Right kidney (tissue), 1 donor: Measurements from ENCODE around the gene NOS3.
"Not testable (repeated sequence)": the region's sequence is repeated elsewhere in the genome, so short reads cannot be mapped to it uniquely, and the experiment has no call there.

Source experiments
- DNase-seq: peaks from one replicate; pipeline ENCODE4 v3.0.0-alpha.2; 2016

NOS3 gene

DNA sequence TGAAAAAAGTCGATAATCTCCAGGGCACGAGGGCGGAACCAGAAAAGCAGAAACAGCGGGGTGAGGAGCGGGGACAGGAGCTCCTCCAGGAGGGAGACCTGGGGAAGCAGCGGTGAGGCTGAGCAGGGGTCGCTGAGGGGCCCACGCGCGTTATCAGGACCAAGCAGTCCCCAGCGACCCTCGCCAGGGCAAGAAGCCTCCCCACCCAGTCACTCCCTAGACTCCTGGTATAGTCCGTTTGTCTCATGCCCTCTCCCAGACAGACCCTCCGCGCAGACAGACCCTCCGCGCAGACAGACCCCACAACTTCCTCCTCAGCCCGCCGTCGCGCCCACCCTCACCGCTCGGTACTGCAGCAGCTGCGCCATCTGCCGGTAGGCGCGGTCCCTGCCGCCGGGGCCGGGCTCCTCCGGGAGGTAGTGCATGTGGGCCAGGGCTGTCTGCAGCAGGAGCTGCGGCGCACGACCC, 27.2 kb downstream of the NOS3 start:
- DNase-seq, result no peak

DNA sequence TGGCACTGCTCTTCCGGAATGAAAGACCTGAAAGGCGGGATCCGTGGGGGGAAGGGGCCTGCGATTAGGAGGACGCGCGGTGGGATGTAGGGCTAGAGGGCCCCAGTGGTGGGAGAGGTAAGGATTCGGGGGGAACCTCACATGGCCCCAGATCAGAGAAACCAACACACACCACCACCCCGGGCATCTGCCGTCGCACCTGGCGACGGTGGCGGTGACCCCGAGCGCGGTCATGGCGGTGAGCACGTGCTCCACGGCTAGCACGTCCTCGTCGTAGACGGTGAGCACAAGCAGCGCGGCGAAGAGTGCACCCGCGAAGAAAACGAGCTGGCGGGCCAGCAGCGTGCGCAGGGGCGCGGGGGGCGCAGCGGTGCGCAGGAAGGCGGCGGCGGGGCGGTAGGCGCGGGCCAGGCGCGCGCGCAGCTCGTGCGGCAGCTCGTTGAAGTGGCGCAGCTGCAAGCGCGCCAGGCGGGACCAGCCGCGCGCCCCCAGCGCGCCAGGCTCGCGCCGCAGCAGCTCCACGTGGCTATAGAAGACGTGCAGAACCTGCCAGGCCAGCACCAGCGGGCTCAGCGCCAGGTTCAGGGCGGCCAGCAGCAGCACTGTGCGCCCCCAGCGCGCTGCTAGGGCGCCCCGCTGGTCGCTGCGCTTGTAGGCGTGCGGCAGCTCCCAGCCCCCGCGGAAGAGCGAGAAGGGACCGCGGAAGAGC, 27.8 kb downstream of the NOS3 start:
- DNase-seq, result peak; percentile 82

DNA sequence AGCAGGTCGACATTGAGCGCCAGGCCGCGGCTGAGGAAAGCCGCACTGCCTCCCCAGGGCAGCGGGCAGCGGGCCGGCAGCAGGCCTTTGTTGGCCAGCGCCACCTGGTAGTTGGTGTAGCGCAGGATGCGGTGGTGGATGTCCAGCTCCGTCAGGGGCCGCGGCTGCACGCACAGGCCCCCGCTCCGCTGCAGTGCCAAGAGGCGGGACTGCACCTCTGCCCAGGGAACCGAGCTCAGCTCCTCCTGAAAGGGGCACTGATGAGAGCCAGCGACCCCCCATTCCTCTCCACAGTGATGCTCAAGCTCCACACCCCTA, 28.3 kb downstream of the NOS3 start:
- peak; percentile 72 for DNase-seq

DNA sequence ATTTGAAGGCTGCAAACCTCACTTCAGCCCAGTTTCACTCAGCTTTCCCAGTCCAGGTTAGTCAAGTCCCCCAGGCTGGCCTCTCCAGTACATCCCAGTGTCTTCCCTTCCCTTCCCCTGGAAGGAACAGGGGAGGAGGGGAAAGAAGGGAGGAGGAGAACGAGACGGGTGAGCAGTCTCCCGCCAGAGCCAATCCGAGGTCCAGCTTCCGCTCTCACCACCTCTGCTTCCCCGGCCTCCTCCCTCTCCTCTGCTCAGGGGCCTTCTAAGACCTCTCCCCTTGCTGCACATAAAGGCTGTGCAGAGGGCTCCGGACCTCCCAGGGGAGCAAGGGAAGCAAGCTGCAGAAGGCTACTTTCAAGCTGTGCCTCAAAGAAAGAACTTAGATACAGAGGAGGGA, 29.4 kb downstream of the NOS3 start:
- no peak for DNase-seq

DNA sequence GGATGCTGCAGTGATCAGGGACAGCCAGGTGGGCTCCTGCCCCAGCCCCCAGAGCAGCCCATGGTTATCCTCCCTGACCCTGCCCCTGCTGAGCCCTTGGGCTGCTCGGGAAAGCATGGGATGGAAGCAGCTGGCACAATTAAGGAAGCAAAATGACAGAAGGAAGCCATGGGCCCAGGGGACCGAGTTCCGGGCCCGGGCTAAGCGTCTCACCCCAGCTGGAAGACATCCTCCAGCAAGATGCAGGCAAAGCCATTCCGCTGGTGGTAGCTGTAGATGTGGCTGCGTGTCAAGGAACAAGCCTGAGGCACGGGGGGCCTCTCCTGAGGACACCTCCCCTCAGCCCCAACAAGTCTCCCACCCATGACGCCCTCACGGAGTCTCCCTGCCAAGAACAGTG, 32.4 kb downstream of the NOS3 start:
- no peak for DNase-seq

DNA sequence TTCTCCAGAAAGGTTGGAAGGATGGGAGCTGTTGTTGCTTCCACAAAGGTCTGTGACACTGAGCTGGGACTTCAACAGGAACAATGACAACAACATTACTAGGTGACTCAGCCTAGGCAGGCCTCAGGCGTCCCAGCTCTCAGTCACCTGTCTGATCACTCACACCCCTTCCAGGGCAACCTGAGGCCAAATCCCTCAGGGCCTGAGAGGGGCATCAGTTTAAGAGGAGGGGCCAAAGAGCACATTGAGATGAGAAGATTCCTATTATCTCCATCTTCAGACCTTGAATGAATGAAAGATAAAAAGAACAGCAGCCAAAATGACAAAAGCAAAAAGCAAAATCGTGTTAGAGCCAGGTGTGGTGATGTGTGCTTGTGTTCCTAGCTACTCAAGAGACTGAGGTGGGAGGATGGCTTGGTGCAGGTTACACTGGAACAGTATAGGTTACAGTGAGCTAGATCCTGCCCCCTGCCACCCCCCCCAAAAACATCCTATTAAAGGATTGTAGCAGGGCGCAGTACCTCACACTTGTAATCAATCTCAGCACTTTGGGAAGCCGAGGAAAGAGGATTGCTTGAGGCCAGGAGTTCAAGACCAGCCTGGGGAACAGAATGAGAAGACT, 33.7 kb downstream of the NOS3 start, which contains the start of gene ATG9B:
Gene ATG9B (minus strand): TSS at position 60 of the 622 bp plus-strand sequence. CDS start 71 bp downstream, outside the sequence.
- DNase-seq, result no peak

DNA sequence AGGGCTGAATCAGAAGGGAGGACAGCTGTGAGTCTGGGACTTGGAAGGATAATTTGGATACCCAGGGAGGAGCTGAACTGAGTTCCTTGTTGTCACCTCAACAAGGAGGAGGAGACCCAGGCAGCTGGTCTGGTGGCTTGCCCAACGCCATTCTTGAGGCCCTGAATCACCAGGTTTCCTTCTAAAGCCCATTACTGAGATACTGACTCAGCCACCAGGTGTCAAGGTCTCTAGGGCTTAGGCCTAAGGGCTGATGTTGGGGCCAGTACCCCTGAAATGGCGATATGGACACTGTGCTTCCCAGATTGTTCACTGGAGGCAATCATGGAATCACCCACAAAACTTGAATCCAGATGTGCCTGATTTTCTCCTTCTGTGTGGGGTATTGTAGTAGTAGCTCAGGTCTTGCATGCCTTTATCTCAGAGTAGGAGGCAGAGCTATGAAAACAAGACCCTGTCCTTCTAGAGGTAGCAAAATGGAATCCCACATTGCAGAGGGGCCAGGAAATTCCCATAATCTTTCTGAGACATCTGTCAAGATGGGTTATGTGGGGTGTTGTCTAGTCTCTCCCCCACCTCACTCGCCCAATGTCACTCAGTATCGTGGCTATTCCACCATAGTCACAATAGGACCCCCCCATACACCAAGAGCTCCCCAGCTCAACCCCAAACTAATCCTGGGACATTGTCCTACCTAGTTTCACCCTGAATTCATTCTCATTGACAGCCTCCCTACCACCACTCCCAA, 35.3 kb downstream of the NOS3 start:
- no peak for DNase-seq

DNA sequence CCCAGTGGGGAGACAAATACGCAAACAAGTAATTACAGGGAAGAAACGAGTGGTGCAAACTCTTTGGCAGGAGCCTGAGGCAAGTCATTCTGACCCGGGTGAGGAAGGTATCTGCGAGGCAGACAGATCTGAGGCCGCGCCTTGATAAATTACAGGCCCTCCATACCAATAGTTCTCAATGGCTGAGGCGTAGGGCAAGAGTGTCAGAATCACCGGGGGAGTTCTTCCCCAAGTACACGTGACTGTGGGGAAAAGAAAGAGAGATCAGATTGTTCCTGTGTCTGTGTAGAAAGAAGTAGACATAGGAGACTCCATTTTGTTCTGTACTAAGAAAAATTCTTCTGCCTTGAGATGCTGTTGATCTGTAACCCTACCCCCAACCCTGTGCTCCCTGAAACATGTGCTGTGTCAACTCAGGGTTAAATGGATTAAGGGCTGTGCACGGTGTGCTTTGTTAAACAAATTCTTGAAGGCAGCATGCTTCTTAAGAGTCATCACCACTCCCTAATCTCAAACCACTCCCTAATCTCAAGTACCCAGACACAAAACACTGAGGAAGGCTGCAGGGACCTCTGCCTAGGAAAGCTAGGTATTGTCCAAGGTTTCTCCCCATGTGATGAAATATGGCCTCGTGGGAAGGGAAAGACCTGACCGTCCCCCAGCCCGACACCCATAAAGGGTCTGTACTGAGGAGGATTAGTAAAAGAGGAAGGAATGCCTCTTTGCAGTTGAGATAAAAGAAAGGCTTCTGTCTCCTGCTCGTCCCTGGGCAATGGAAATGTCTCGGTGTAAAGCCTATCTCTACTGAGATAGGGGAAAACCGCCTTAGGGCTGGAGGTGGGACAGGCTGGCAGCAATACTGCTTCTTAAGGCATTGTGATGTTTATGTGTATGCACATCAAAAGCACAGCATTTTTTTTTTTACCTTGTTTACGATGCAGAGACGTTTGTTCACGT, 36.2 kb downstream of the NOS3 start:
- not testable (repeated sequence) for DNase-seq

DNA sequence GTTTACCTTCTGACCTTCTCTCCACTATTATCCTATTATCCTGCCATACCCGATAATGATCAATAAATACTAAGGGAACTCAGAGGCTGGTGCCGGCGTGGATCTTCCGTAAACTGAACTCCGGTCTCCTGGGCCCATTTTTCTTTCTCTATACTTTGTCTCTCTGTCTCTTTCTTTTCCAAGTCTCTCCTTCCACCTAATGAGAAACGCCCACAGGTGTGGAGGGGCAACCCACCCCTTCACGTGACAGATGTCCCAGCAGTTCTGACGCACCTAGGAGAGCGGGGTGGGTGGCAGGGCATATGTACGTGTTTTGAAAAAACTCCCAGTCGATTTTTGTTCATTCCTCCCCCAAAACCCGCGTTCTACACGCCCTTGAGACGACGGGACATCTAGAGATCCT, 36.9 kb downstream of the NOS3 start:
- not testable (repeated sequence) for DNase-seq

DNA sequence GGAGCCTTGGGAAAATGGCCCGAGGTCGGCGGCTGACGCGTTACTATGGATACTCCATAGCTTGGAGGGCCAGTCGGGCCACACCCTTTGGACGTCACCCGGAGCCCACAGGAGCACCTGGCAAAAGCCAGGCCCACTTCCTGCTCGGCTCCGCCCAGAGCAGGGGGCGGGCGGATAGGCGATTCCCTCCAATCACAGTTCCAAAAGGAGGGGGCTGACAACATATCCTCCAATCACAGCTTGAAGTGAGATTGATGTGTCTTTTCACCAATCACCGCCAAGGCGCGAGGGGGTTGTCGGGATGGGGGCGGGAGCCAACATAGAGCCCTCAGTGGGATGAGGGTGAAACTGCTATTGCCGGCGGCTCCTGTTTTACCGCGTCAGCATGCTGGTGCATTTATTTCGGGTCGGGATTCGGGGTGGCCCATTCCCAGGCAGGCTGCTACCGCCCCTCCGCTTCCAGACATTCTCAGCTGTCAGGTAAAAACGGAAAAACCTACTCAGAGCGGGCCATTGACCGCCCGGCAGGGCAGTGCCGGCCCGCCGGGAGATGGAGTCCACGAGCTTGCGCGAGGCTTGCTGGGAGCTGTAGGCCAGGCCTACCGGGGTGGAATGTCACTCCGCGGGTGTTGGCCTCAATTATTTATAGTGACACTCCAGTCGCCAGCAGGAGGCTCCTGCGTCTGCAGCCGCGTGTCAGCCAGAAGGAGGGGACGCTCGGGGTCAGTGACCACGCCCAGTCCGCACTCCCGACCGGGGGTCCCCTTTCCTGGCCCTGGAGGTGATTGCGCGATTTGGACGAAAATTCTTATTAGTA, 37.5 kb downstream of the NOS3 start, which contains the start of gene ABCB8:
Gene ABCB8 (plus strand): TSS at position 320 of the 817 bp plus-strand sequence. CDS start 66 bp downstream, at position 386.
- peak; percentile 100 for DNase-seq

DNA sequence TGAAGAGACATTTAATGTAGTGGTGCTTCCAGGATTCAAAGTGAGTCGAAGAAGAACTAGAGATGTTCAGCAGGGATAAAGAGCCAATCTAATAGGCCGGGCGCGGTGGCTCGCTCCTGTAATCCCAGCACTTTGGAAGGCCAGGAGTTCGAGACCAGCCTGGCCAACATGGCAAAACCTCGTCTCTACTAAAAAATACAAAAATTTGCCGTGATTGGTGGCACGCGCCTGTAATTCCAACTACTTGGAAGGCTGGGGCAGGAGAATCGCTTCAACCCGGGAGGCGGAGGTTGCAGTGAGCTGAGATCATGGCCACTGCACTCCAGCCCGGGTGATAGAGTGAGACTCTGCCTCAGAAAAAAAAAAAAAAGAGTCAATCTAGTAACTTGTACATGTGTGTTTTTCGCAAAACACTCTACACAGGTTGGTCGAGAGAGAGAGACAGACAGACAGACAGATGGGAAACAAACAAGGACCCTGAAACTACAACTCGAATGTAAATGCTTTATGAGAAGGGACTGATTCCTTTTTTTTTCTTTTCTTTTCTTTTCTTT, 38.2 kb downstream of the NOS3 start:
- DNase-seq, result no peak

DNA sequence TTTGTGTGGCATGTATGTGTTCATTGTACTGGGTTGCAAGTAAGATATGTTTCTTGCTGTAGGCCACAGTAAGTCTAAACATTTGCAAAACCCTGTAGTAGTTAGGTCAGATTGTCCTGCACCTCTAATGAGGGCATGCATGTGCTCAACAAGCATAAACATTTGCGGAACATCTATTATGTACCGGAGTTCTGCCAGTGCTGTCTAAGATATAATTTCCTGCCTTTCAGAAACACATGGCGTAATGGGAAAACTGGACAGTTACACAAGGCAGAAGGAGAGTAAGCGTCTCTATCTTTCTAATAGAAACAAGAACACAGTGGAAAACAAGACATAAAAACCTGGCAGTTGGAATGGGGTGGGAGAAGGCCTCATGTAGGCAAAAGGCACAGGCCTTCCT, 40.2 kb downstream of the NOS3 start:
- no peak for DNase-seq

DNA sequence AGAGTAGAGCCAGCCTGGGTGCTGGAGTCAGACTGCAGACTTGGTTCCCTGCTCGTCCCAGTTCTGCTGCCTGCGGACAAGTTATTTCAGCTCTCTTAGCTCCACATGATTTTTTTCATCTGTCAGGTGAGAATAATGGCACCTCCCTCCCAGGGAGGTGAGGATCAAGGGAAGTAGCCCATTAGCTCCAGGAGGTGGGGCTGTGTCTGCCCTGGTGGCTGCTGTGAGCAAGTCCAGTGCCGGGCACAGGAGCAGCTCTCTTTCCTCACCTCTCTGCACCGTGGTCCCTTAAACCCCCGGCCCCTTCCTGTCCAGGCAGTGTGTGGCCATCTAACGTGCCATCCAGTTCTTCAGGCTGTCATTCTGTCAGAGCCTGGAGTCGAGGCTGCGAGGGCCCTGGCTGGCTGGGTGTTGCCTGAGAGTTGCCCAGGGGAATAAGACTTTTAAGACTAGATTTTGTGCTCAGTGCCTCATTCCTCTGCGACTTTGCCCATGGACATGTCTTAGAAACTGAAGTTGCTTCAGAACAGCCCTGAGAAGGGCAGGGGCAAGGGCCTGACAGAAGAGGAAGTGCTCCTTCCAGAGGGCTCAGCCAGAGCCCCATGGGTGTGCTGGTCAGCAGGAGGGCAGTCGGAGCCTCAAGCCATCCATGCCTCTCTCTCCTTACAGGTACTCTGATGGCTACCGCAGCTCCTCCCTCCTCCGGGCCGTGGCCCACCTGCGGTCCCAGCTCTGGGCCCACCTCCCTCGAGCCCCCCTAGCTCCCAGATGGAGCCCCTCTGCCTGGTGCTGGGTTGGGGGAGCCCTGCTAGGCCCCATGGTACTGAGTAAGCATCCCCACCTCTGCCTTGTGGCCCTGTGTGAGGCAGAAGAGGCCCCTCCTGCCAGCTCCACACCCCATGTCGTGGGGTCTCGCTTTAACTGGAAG, 42.4 kb downstream of the NOS3 start:
- no peak for DNase-seq

DNA sequence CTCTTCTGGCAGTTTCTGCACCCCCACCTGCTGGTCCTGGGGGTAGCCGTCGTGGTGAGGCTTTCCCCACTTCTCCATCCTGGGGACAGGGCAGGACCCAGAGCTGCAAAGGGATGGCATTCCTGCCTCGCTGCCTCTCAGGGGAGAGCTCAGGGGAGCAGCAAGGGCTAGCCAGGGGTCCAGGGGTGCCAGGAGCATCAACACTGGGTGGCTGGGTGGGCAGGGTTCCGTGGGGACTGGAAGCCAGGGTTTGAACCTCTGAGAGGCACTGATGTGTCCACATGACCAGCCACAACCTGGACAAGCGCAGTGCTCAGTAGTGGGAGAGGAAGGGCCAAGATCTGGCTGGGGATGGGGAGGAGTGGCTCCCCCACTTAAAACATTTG, 43.0 kb downstream of the NOS3 start:
- DNase-seq, result no peak

DNA sequence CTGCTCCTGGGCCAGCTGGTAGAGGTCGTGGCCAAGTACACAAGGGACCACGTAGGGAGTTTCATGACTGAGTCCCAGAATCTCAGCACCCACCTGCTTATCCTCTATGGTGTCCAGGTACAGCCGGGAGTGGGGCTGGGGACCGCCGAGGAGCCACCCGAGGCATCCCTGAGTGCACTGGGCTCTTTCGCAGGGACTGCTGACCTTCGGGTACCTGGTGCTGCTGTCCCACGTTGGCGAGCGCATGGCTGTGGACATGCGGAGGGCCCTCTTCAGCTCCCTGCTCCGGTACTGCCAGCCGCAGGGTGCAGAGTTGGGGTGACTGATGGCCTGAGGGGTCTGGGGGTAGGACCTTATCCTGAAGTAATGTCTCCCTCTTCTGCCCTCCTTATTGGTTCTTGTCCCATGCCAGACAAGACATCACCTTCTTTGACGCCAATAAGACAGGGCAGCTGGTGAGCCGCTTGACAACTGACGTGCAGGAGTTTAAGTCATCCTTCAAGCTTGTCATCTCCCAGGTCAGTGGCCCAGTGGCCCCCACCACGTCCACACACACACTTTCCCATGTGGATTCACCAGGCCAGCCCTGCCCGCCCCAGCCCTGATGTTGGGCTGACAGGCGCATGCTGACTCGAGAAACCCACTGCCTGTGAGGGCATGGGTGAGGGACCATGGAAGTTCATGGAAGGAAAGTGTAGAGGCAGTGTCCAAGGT, 43.7 kb downstream of the NOS3 start:
- no peak for DNase-seq

DNA sequence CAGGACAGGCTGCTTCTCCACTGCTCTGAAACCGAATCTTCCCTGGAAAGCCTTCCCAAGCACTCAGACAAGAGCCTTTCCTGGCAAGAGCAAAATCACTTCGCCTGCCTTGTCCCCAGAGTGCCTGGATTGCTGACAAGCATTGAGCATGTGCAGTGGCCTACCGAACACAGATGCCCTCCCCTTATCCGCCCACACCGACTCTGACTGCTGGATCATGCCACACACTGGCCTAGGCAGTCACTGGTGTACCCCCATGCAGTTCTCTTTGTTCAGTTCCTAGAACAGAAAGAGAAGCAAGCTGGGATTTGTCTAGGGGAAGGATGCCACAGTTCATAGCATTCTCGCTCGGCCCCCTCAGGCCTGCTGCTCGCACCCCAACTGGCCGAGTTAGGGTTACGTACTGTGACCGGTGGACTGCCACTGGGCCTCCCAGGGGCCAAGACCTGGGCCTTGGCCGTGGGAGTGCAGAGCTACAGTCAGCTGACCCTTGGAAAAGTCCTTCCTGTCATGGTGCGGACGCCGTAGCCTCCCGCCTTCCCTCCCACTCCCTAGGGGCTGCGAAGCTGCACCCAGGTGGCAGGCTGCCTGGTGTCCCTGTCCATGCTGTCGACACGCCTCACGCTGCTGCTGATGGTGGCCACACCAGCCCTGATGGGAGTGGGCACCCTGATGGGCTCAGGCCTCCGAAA, 44.4 kb downstream of the NOS3 start:
- no peak for DNase-seq

DNA sequence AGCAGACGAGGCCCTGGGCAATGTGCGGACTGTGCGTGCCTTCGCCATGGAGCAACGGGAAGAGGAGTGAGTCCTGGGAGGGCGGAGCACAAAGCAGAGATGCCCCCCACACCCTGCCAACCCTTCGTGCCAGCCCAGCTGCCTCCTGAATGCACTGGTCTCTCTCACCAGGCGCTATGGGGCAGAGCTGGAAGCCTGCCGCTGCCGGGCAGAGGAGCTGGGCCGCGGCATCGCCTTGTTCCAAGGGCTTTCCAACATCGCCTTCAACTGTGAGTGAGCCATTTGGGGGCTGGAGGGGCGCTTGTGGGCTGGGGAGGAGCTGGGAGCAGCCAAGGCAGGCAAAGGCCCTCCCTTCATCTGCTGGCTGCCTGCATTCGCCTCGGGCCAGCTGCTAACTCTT, 45.1 kb downstream of the NOS3 start:
- no peak for DNase-seq
